ENCODE measurements around the gene SREK1. TPM values are rescaled to one million over a fixed set of nuclear protein-coding genes. Genes with fewer than 3 reads are reported as not detected.

SREK1 gene
- total RNA-seq, 1 donor from 2014 or later: 71.2 TPM

DNA sequence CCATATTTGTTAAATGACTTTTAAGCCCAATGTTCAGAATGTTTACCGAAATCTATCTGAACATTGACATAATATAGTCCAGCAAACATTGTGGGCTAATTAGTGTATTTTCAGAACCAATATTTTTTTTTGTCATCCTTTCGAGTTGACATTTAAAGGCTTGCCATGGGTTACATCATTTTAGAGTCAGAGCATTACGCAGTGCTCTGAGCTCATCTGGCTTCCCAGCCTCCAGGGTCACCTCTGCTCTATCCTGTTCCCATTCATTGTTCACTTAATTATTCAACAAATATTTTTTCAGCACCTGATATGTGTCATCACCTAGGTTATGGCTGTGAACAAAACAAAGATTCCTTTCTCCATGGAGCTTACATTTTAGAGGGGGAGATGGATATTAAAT, 80.2 kb downstream of the SREK1 start:
- DNase-seq (ENCODE audit: extremely low spot score, unreplicated experiment): no peak
- H3K4me3 Mint-ChIP-seq (ENCODE audit: unreplicated experiment): no peak overlapping the region
- peaks cover 14% of the 10 kb centered on the region for H3K27me3 Mint-ChIP-seq (ENCODE audit: unreplicated experiment)
- H3K27ac Mint-ChIP-seq (ENCODE audit: unreplicated experiment): no peak overlapping the region
- no peaks in the 10 kb centered on the region for H3K36me3 Mint-ChIP-seq (ENCODE audit: unreplicated experiment)
- no peaks in the 10 kb centered on the region for H3K4me1 Mint-ChIP-seq (ENCODE audit: unreplicated experiment)
- peaks cover 8% of the 10 kb centered on the region for H3K9me3 Mint-ChIP-seq (ENCODE audit: unreplicated experiment)
- TF ChIP-seq, protein P1, sequence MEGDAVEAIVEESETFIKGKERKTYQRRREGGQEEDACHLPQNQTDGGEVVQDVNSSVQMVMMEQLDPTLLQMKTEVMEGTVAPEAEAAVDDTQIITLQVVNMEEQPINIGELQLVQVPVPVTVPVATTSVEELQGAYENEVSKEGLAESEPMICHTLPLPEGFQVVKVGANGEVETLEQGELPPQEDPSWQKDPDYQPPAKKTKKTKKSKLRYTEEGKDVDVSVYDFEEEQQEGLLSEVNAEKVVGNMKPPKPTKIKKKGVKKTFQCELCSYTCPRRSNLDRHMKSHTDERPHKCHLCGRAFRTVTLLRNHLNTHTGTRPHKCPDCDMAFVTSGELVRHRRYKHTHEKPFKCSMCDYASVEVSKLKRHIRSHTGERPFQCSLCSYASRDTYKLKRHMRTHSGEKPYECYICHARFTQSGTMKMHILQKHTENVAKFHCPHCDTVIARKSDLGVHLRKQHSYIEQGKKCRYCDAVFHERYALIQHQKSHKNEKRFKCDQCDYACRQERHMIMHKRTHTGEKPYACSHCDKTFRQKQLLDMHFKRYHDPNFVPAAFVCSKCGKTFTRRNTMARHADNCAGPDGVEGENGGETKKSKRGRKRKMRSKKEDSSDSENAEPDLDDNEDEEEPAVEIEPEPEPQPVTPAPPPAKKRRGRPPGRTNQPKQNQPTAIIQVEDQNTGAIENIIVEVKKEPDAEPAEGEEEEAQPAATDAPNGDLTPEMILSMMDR (IDR thresholded peaks at IDR 0.05): no peak

DNA sequence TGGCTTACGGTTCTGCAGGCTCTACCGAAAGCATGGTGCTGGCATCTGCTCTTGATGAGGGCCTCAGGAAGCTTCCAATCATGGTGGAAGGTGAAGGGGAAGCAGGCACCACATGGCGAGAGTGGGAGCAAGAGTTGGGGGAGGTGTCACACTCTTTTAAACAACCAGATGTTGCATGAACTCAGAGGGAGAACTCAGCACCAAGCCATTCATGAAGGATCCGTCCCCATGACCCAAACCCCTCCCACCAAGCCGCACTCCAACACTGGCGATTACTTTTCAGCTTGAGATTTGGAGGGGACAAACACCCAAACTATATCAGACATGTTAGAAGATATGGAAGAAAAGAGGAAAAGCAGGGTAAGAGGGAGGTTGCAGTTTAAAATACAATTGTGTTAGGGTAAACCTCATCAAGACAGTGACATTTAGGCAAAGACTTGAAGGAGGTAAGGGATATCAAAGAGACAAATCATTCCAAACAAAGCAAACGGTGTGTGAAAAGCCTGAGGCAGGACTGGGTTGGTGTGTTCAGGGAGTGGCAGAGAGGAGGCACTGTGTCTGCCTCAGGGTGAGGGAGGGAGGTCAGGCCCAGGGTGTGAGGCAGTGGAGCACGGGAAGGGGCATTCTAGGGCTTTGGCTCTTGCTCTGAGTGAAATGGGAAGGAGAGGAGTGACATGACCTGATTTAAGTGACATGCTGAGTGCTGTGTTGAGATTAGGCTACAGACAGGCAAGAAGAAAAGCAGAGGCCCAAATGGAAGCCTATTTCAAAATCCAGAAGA, 80.9 kb downstream of the SREK1 start:
- no peak overlapping the region for H3K4me3 Mint-ChIP-seq (ENCODE audit: unreplicated experiment)
- H3K27ac Mint-ChIP-seq (ENCODE audit: unreplicated experiment): no peak overlapping the region
- H3K9me3 Mint-ChIP-seq (ENCODE audit: unreplicated experiment): peaks cover 8% of the 10 kb centered on the region
- TF ChIP-seq, protein P1 (IDR thresholded peaks at IDR 0.05): no peak
- no peaks in the 10 kb centered on the region for H3K36me3 Mint-ChIP-seq (ENCODE audit: unreplicated experiment)
- no peaks in the 10 kb centered on the region for H3K4me1 Mint-ChIP-seq (ENCODE audit: unreplicated experiment)
- H3K27me3 Mint-ChIP-seq (ENCODE audit: unreplicated experiment): peaks cover 8% of the 10 kb centered on the region
- no peak for DNase-seq (ENCODE audit: extremely low spot score, unreplicated experiment)

DNA sequence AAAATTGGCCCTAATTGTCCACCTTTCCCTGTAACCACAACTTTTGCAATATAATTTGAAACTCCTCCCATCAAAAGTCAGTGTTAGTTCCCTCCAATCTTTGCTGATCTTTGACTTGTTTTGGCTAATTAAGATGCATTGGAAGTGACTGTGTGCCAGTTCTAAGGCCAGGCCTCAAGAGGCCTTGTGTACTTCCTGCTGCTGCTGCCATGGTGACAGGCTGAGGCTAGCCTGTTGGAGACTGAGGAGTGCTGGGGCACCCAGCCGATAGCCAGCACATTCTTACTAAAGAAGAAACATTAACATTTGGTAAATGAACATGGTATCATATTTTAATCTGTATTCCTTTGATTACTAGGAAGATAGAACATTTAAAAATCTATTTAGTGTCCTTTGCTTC, 86.5 kb downstream of the SREK1 start:
- DNase-seq (ENCODE audit: extremely low spot score, unreplicated experiment): no peak
- Mint-ChIP-seq H3K36me3 (ENCODE audit: unreplicated experiment) (no peaks in the 10 kb centered on the region), H3K4me3 (ENCODE audit: unreplicated experiment) (no peak overlapping the region), H3K4me1 (ENCODE audit: unreplicated experiment) (no peaks in the 10 kb centered on the region), H3K27ac (ENCODE audit: unreplicated experiment) (no peak overlapping the region), H3K9me3 (ENCODE audit: unreplicated experiment) (peaks cover 11% of the 10 kb centered on the region), H3K27me3 (ENCODE audit: unreplicated experiment) (no peaks in the 10 kb centered on the region)
- TF ChIP-seq, protein P1 (IDR thresholded peaks at IDR 0.05): no peak

DNA sequence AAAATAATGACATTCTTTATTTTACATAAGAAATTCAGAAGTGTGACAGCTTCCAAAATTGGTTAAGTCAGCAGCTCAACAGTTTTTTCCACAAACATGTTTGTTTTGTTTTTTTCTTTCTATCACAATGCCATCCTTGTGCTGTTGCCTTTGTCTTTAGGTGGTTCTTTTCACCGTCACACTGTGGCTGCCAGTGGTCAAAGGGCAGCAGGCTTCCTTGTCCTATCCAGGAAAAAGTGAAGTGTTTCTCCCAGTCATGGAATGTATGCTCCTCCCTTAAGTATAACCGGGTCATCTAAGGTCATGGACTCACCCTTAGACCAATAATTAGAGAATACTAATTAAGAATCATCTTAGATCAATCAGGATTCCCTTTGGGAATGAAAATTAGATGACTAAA, 87.4 kb downstream of the SREK1 start:
- TF ChIP-seq, protein P1 (IDR thresholded peaks at IDR 0.05): no peak
- H3K9me3 Mint-ChIP-seq (ENCODE audit: unreplicated experiment): peaks cover 3% of the 10 kb centered on the region
- H3K4me1 Mint-ChIP-seq (ENCODE audit: unreplicated experiment): no peaks in the 10 kb centered on the region
- no peaks in the 10 kb centered on the region for H3K27me3 Mint-ChIP-seq (ENCODE audit: unreplicated experiment)
- no peak overlapping the region for H3K27ac Mint-ChIP-seq (ENCODE audit: unreplicated experiment)
- DNase-seq (ENCODE audit: extremely low spot score, unreplicated experiment): no peak
- H3K4me3 Mint-ChIP-seq (ENCODE audit: unreplicated experiment): no peak overlapping the region
- H3K36me3 Mint-ChIP-seq (ENCODE audit: unreplicated experiment): no peaks in the 10 kb centered on the region

DNA sequence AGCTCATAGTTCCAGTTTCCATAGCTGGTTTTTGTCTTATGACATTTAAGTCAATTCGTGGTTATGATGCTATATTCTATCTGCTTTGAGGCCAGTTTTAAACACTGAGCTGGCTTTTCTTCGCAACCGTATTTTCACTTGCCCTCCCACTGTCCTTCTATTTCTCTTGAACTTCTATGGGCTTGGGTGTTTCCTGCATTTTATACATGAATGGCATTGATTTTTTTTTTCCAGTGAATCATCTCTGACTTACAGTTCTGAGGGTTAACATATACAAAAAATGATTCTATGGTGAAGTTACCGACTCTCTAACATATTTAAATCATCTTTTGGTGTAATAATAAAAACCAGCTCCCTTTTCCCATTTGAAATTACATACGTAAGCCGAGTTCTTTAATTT, 88.2 kb downstream of the SREK1 start:
- Mint-ChIP-seq H3K36me3 (ENCODE audit: unreplicated experiment) (no peaks in the 10 kb centered on the region), H3K4me1 (ENCODE audit: unreplicated experiment) (no peaks in the 10 kb centered on the region), H3K9me3 (ENCODE audit: unreplicated experiment) (peaks cover 3% of the 10 kb centered on the region), H3K4me3 (ENCODE audit: unreplicated experiment) (no peak overlapping the region), H3K27me3 (ENCODE audit: unreplicated experiment) (no peaks in the 10 kb centered on the region), H3K27ac (ENCODE audit: unreplicated experiment) (no peak overlapping the region)
- TF ChIP-seq, protein P1 (IDR thresholded peaks at IDR 0.05): no peak
- no peak for DNase-seq (ENCODE audit: extremely low spot score, unreplicated experiment)

All from osteocyte (in vitro differentiated cells).